GM12864 (cell line): ENCODE measurements around the gene MAGI2.

Experiments
- DNase-seq: peaks from one replicate; pipeline ENCODE4 v3.0.0-alpha.2; 2011; ENCODE audit warnings: low read depth
- H3K4me3 ChIP-seq: 2 replicates; pipeline ENCODE4 v1.5.1; 2011; ENCODE audit warnings: mild to moderate bottlenecking, low read depth, low read length, control low read depth
- CTCF ChIP-seq: IDR thresholded peaks from 2 replicates; pipeline ENCODE4 v1.5.1; 2011; ENCODE audit warnings: low read depth, mild to moderate bottlenecking, moderate library complexity, low read length, control low read depth, inconsistent platforms; ENCODE audit errors: missing control alignments

Gene MAGI2

GRCh38 chr7:79216236-79216635 lies 237.2 kb downstream of the MAGI2 start:
- no peak overlapping the region for H3K4me3 ChIP-seq
- DNase-seq: no peak
- no peak for TF ChIP-seq CTCF

- DNase-seq: no peak
- no peak overlapping the region for H3K4me3 ChIP-seq
- no peak for TF ChIP-seq CTCF
These were observed 241.1 kb downstream of the MAGI2 start for GRCh38 chr7:79212334-79212733.

GRCh38 chr7:79211724-79212123 lies 241.7 kb downstream of the MAGI2 start:
- no peak overlapping the region for H3K4me3 ChIP-seq
- no peak for TF ChIP-seq CTCF
- DNase-seq: no peak

GRCh38 chr7:79199961-79200360 lies 253.5 kb downstream of the MAGI2 start:
- no peak for DNase-seq

GRCh38 chr7:79199266-79199665 lies 254.2 kb downstream of the MAGI2 start:
- DNase-seq: no peak
- TF ChIP-seq CTCF: no peak

More at GRCh38 chr7:79199961-79200360, 253.5 kb downstream of the MAGI2 start:
- no peak overlapping the region for H3K4me3 ChIP-seq
- TF ChIP-seq CTCF: no peak

GRCh38 chr7:79185605-79186004 lies 267.9 kb downstream of the MAGI2 start:
- TF ChIP-seq CTCF: no peak
- no peak overlapping the region for H3K4me3 ChIP-seq
- no peak for DNase-seq

More at GRCh38 chr7:79199266-79199665, 254.2 kb downstream of the MAGI2 start:
- H3K4me3 ChIP-seq: no peak overlapping the region

- H3K4me3 ChIP-seq: no peak overlapping the region
- no peak for TF ChIP-seq CTCF
- no peak for DNase-seq
These were observed 271.2 kb downstream of the MAGI2 start for GRCh38 chr7:79182283-79182682.
